ENCODE measurements around the gene SPRTN.

DNA sequence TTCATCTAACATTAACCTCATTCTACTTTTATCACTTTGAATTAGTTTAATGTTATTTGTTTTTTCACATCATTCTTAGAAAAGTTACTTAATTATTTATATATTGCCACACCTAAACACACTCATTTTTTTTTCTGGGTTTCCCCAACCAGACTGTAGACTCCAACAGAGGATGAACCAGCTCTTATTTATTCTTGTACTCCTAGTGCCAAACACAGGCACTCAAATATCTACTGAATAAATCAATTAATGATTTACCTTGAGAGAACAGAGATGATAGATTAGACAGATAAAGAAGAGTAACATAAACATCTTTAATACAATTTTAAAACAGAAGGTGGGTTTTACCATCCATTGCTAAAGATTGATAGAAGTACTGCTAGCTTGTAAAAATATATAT, 48.4 kb downstream of the SPRTN start:
- TF ChIP-seq, protein P1, sequence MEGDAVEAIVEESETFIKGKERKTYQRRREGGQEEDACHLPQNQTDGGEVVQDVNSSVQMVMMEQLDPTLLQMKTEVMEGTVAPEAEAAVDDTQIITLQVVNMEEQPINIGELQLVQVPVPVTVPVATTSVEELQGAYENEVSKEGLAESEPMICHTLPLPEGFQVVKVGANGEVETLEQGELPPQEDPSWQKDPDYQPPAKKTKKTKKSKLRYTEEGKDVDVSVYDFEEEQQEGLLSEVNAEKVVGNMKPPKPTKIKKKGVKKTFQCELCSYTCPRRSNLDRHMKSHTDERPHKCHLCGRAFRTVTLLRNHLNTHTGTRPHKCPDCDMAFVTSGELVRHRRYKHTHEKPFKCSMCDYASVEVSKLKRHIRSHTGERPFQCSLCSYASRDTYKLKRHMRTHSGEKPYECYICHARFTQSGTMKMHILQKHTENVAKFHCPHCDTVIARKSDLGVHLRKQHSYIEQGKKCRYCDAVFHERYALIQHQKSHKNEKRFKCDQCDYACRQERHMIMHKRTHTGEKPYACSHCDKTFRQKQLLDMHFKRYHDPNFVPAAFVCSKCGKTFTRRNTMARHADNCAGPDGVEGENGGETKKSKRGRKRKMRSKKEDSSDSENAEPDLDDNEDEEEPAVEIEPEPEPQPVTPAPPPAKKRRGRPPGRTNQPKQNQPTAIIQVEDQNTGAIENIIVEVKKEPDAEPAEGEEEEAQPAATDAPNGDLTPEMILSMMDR (IDR thresholded peaks at IDR 0.05) = no peak
- no peak for TF ChIP-seq POLR2A (IDR thresholded peaks at IDR 0.05; ENCODE audit: low read depth)
